HCT116 (cell line): ENCODE measurements around the gene DTWD1.

Experiments used
- TCF7L2 ChIP-seq: IDR thresholded peaks from 2 replicates; pipeline ENCODE4 v1.7.0; 2011; ENCODE audit warnings: borderline replicate concordance, inconsistent platforms; ENCODE audit not compliant: insufficient read depth, insufficient read length; ENCODE audit errors: extremely low read depth
- TF ChIP-seq, protein P1 (sequence below), 3 experiments: fragments of 200-600 bp in 1 of 3; sonication (generic) in 1 of 3; IDR thresholded peaks in 2 of 3; conservative IDR thresholded peaks in 1 of 3; 2 replicates each; pipeline ENCODE4 v1.5.1; 2012 to 2017; ENCODE audit warnings: low read depth in 2 of 3, low read length in 2 of 3, antibody characterized with exemption in 1 of 3, borderline replicate concordance in 1 of 3, control low read depth in 1 of 3, mild to moderate bottlenecking in 1 of 3, mixed read lengths in 1 of 3, mixed run types in 1 of 3, moderate library complexity in 1 of 3; ENCODE audit not compliant: insufficient read depth in 1 of 3

DNA sequence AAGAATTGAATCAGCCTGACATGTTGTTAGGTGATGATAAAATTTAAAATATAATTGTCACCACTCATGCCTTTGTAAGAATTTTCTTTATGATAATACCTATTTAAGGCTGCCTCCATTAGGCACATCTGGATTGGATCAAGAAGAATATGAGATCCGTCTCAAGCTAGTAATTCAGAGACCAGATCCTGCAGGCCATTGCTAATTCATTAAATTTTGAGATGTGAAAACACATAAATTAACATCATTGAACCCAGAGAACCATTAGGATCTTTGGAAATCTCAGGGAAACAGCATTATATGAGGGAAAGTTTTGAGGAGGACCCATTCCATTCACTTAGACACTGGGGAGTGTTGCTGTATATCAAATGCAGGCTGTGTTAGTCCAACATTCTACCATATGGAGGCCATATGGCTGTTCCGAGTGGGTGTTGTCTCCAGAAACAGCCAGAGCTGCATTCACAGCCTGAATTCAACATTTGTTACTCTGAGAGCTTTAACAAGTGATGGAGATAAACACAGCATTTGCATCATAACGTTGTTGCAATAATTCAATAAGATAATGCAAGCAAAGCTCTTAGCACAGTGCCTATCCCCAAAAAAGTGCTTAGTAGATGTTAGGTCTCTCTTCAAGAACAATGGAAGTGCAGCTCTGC lies 67.4 kb downstream of the DTWD1 start:
- TF ChIP-seq TCF7L2 = no peak
- TF ChIP-seq, protein P1, sequence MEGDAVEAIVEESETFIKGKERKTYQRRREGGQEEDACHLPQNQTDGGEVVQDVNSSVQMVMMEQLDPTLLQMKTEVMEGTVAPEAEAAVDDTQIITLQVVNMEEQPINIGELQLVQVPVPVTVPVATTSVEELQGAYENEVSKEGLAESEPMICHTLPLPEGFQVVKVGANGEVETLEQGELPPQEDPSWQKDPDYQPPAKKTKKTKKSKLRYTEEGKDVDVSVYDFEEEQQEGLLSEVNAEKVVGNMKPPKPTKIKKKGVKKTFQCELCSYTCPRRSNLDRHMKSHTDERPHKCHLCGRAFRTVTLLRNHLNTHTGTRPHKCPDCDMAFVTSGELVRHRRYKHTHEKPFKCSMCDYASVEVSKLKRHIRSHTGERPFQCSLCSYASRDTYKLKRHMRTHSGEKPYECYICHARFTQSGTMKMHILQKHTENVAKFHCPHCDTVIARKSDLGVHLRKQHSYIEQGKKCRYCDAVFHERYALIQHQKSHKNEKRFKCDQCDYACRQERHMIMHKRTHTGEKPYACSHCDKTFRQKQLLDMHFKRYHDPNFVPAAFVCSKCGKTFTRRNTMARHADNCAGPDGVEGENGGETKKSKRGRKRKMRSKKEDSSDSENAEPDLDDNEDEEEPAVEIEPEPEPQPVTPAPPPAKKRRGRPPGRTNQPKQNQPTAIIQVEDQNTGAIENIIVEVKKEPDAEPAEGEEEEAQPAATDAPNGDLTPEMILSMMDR (IDR thresholded peaks at IDR 0.05 in 2 of 3, conservative IDR thresholded peaks at IDR 0.05 in 1 of 3; ENCODE audit: borderline replicate concordance in 1 of 3, insufficient read depth in 1 of 3, low read depth in 2 of 3, low read length in 2 of 3) = no peak
